Measurements from ENCODE around the gene TMED4. TPM values are rescaled to one million over a fixed set of nuclear protein-coding genes. Genes with fewer than 3 reads are reported as not detected.

Gene TMED4
- total and polyA plus RNA-seq, 10 of the 15 experiments (the other 5 are each of a cell fraction or from before 2014, with no cell fraction given), result 20.8 to 71.3 (median 51.0) TPM

- TF ChIP-seq SP1 (IDR thresholded peaks at IDR 0.05; ENCODE audit: low read depth, low read length) (no peak), NFYA (IDR thresholded peaks at IDR 0.05; ENCODE audit: borderline replicate concordance, low read depth, low read length) (no peak), SKIL (IDR thresholded peaks at IDR 0.05; ENCODE audit: low read depth, poor library complexity, severe bottlenecking) (no peak), POU2F2 (IDR thresholded peaks at IDR 0.05; ENCODE audit: borderline replicate concordance, low read depth, low read length) (no peak), NFIC (IDR thresholded peaks at IDR 0.05; ENCODE audit: low read depth, low read length) (no peak), CBFB (IDR thresholded peaks at IDR 0.05; ENCODE audit: low read depth) (no peak)
Observed at GRCh38 chr7:44583146-44583865, 1.3 kb upstream of the TMED4 start (continued).

GRCh38 chr7:44580945-44581878 is 819 bp downstream of the TMED4 start:
- Histone ChIP-seq H4K20me1 (ENCODE audit: control insufficient read depth, insufficient read depth) (no peaks in the 10 kb centered on the region), H3K27ac (ENCODE audit: control insufficient read depth, insufficient read depth) (peak overlapping the region; percentile 86), H3K4me2 (ENCODE audit: control insufficient read depth, insufficient read depth) (peak overlapping the region; percentile 62), H2AFZ (ENCODE audit: control insufficient read depth, low read depth, low read length) (peak overlapping the region; percentile 78; the same call in 1 of the 2 replicates), H3K27me3 (replicated peaks in 1 of 2; ENCODE audit: control insufficient read depth in 2 of 2, insufficient read depth in 2 of 2, low read length in 1 of 2) (no peaks in the 10 kb centered on the region), H3K9me3 (replicated peaks; ENCODE audit: control insufficient read depth, insufficient read depth, low read length) (no peaks in the 10 kb centered on the region), H3K9ac (ENCODE audit: control insufficient read depth, insufficient read depth, low read length) (peak overlapping the region; percentile 87), H3K36me3 (ENCODE audit: control insufficient read depth in 2 of 2, insufficient read depth in 2 of 2, low read length in 1 of 2) (peaks cover 4 to 11% of the 10 kb centered on the region in 2 experiments), H3K4me1 (ENCODE audit: control insufficient read depth, insufficient read depth, low read length) (peaks cover 4% of the 10 kb centered on the region; the same call in 1 of the 2 replicates), H3K4me3 (peak overlapping the region; percentile 73), H3K79me2 (ENCODE audit: control insufficient read depth, insufficient read depth, low read length) (peaks cover 20% of the 10 kb centered on the region)
- intact Hi-C loops (cut with micrococcal nuclease; ENCODE audit: unreplicated experiment), result loop anchor here (5.0 kb wide), 1 partner anchor 216 kb away; the partner anchor contains the start of gene PPIA
- ChIA-PET CTCF (interaction anchor here (1.0 to 4.0 kb wide), 4 partner anchors 9 to 341 kb away, joined by 4 to 16 read pairs (median 5); no protein-coding TSS in a partner anchor), POLR2A (interaction anchor here (0.6 to 3.6 kb wide), 9 partner anchors 9 to 1969 kb away, joined by 4 to 20 read pairs (median 13); partner anchors contain the start of genes DDX56, H2AZ2 and OGDH), RAD21 (ENCODE audit: unreplicated experiment) (interaction anchor here (0.7 to 3.5 kb wide), 4 partner anchors 8 to 419 kb away, joined by 3 to 26 read pairs (median 6); partner anchors contain the start of genes CCM2, DDX56, H2AZ2 and OGDH), SMC1A (ENCODE audit: uncharacterized antibody, unreplicated experiment) (interaction anchor here (1.0 to 3.4 kb wide), 7 partner anchors 24 to 268 kb away, joined by 3 to 10 read pairs (median 5); partner anchors contain the start of gene H2AZ2)
- WGBS (ENCODE audit: insufficient coverage, insufficient replicate concordance, low lambda C conversion rate, missing lambda C conversion rate), result 21% methylated on average over 30 of the region's 30 CpGs
- TSS peak; percentile 57 for BruUV-seq (replicated peaks)
- DNase-seq (ENCODE audit: low read depth, low spot score) (no peak), ATAC-seq (peak; percentile 69), FAIRE-seq (no peak)
- in situ Hi-C loops (cut with MboI), result no loop called here
- TF ChIP-seq MTA3 (IDR thresholded peaks at IDR 0.05; ENCODE audit: borderline replicate concordance, low read length), result no peak
- peak; percentile 61 for TF ChIP-seq MEF2B (IDR thresholded peaks at IDR 0.05; ENCODE audit: partially characterized antibody, poor library complexity, severe bottlenecking)
- TF ChIP-seq EGR1 (IDR thresholded peaks at IDR 0.05; ENCODE audit: borderline replicate concordance in 1 of 2, low read depth in 2 of 2, low read length in 2 of 2), result no peak
- TF ChIP-seq ETV6 (conservative IDR thresholded peaks at IDR 0.05 in 1 of 2, IDR thresholded peaks at IDR 0.05 in 1 of 2; ENCODE audit: borderline replicate concordance in 1 of 2, low read depth in 1 of 2), result peak in 1 of 2 experiments; percentile 10; a peak in 1 of 4 replicates
- peak in 1 of 2 experiments; percentile 18; a peak in 1 of 4 replicates for TF ChIP-seq IKZF2 (IDR thresholded peaks at IDR 0.05)
- no peak for TF ChIP-seq SKIL (IDR thresholded peaks at IDR 0.05; ENCODE audit: low read depth, poor library complexity, severe bottlenecking)
- TF ChIP-seq TAF1 (IDR thresholded peaks at IDR 0.05; ENCODE audit: borderline replicate concordance, low read depth, low read length), result peak; percentile 33; the same call in 1 of the 2 replicates
- no peak for TF ChIP-seq KAT2A (conservative IDR thresholded peaks at IDR 0.05; ENCODE audit: control insufficient read depth, low read depth, low read length)
